ENCODE measurements around the gene CDC26. TPM values are rescaled to one million over a fixed set of nuclear protein-coding genes. Genes with fewer than 3 reads are reported as not detected.

Gene CDC26
- polyA plus RNA-seq, 1 donor from 2014 or later = 88.0 TPM

- H3K9me2 ChIP-seq (ENCODE audit: insufficient read depth, low read length) = no peaks in the 10 kb centered on the region
- H3K9ac ChIP-seq (ENCODE audit: low read length) = no peak overlapping the region
- no peaks in the 10 kb centered on the region for H3K36me3 ChIP-seq (ENCODE audit: insufficient read depth, low read length)
- H3K9me3 ChIP-seq (ENCODE audit: low read length) = no peaks in the 10 kb centered on the region
- H4K20me1 ChIP-seq (ENCODE audit: insufficient read depth) = no peaks in the 10 kb centered on the region
- no peak overlapping the region for H2AFZ ChIP-seq (ENCODE audit: low read depth, low read length)
- H3K79me2 ChIP-seq (replicated peaks; ENCODE audit: insufficient read depth, low read length) = no peaks in the 10 kb centered on the region
- no peaks in the 10 kb centered on the region for H3F3A ChIP-seq (ENCODE audit: insufficient read depth, low read length, poor library complexity, severe bottlenecking)
- H3K27ac ChIP-seq (ENCODE audit: low read length) = no peak overlapping the region
- no peak overlapping the region for H3K4me2 ChIP-seq (ENCODE audit: low read length)
- no peaks in the 10 kb centered on the region for H3K27me3 ChIP-seq (ENCODE audit: insufficient read depth, low read depth, low read length)
- TF ChIP-seq REST (IDR thresholded peaks at IDR 0.05; ENCODE audit: borderline replicate concordance) (no peak), TAF1 (IDR thresholded peaks at IDR 0.05; ENCODE audit: low read depth) (no peak), RAD21 (conservative IDR thresholded peaks at IDR 0.05) (no peak), EZH2 (IDR thresholded peaks at IDR 0.05; ENCODE audit: borderline replicate concordance, insufficient read depth, low read length, poor library complexity, severe bottlenecking) (no peak), EP300 (conservative IDR thresholded peaks at IDR 0.05; ENCODE audit: poor library complexity, severe bottlenecking) (no peak), CTCF (IDR thresholded peaks at IDR 0.05; ENCODE audit: poor library complexity, severe bottlenecking) (no peak), SMC3 (conservative IDR thresholded peaks at IDR 0.05; ENCODE audit: poor library complexity) (no peak)
- H3K4me3 ChIP-seq (ENCODE audit: low read length) = no peak overlapping the region
These were observed 40.7 kb upstream of the CDC26 start for GRCh38 chr9:113316030-113316429.

- Histone ChIP-seq H3K4me2 (ENCODE audit: low read length) (no peak overlapping the region), H3K36me3 (ENCODE audit: insufficient read depth, low read length) (no peaks in the 10 kb centered on the region), H3K9me3 (ENCODE audit: low read length) (no peaks in the 10 kb centered on the region), H3K9me2 (ENCODE audit: insufficient read depth, low read length) (no peaks in the 10 kb centered on the region), H3K9ac (ENCODE audit: low read length) (no peak overlapping the region), H3K27ac (ENCODE audit: low read length) (no peak overlapping the region), H4K20me1 (ENCODE audit: insufficient read depth) (no peaks in the 10 kb centered on the region), H2AFZ (ENCODE audit: low read depth, low read length) (no peak overlapping the region), H3K27me3 (ENCODE audit: insufficient read depth, low read depth, low read length) (no peaks in the 10 kb centered on the region), H3K79me2 (replicated peaks; ENCODE audit: insufficient read depth, low read length) (no peaks in the 10 kb centered on the region), H3K4me3 (ENCODE audit: low read length) (no peak overlapping the region), H3F3A (ENCODE audit: insufficient read depth, low read length, poor library complexity, severe bottlenecking) (no peaks in the 10 kb centered on the region)
- no peak for TF ChIP-seq RAD21 (conservative IDR thresholded peaks at IDR 0.05)
- TF ChIP-seq EP300 (conservative IDR thresholded peaks at IDR 0.05; ENCODE audit: poor library complexity, severe bottlenecking) = no peak
- no peak for TF ChIP-seq EZH2 (IDR thresholded peaks at IDR 0.05; ENCODE audit: borderline replicate concordance, insufficient read depth, low read length, poor library complexity, severe bottlenecking)
These were observed 39.9 kb upstream of the CDC26 start for GRCh38 chr9:113315231-113315630.

GRCh38 chr9:113313261-113313660 is 37.9 kb upstream of the CDC26 start:
- Histone ChIP-seq H3K9me2 (ENCODE audit: insufficient read depth, low read length) (no peaks in the 10 kb centered on the region), H3K27ac (ENCODE audit: low read length) (no peak overlapping the region), H3K9ac (ENCODE audit: low read length) (no peak overlapping the region), H3K4me2 (ENCODE audit: low read length) (no peak overlapping the region), H3K27me3 (ENCODE audit: insufficient read depth, low read depth, low read length) (no peaks in the 10 kb centered on the region), H3K36me3 (ENCODE audit: insufficient read depth, low read length) (no peaks in the 10 kb centered on the region), H3K79me2 (replicated peaks; ENCODE audit: insufficient read depth, low read length) (no peaks in the 10 kb centered on the region), H3K9me3 (ENCODE audit: low read length) (no peaks in the 10 kb centered on the region), H2AFZ (ENCODE audit: low read depth, low read length) (no peak overlapping the region), H3K4me3 (ENCODE audit: low read length) (no peak overlapping the region), H3F3A (ENCODE audit: insufficient read depth, low read length, poor library complexity, severe bottlenecking) (no peaks in the 10 kb centered on the region), H4K20me1 (ENCODE audit: insufficient read depth) (no peaks in the 10 kb centered on the region)
- no peak for TF ChIP-seq EZH2 (IDR thresholded peaks at IDR 0.05; ENCODE audit: borderline replicate concordance, insufficient read depth, low read length, poor library complexity, severe bottlenecking)
- no peak for TF ChIP-seq RAD21 (conservative IDR thresholded peaks at IDR 0.05)
- TF ChIP-seq EP300 (conservative IDR thresholded peaks at IDR 0.05; ENCODE audit: poor library complexity, severe bottlenecking) = no peak
- TF ChIP-seq TAF1 (IDR thresholded peaks at IDR 0.05; ENCODE audit: low read depth) = no peak
- no peak for TF ChIP-seq SMC3 (conservative IDR thresholded peaks at IDR 0.05; ENCODE audit: poor library complexity)
- TF ChIP-seq CTCF (IDR thresholded peaks at IDR 0.05; ENCODE audit: poor library complexity, severe bottlenecking) = no peak
- no peak for TF ChIP-seq POLR2AphosphoS5 (IDR thresholded peaks at IDR 0.05)
- no peak for TF ChIP-seq MXI1 (conservative IDR thresholded peaks at IDR 0.05; ENCODE audit: poor library complexity, severe bottlenecking)
- TF ChIP-seq REST (IDR thresholded peaks at IDR 0.05; ENCODE audit: borderline replicate concordance) = no peak

Data from neural cell (in vitro differentiated cells).